Thoracic aorta (tissue), 2 donors: ENCODE measurements around the gene GBF1. TPM values are rescaled to one million over a fixed set of nuclear protein-coding genes. Genes with fewer than 3 reads are reported as not detected.

ENCODE experiments used
- ATAC-seq: fragments of 150-250 bp; one replicate; pipeline ENCODE4 v1.8.0; 2017; ENCODE audit warnings: low read depth; ENCODE audit not compliant: insufficient number of reproducible peaks, low FRiP score
- DNase-seq: peaks from one replicate; pipeline ENCODE4 v3.0.0-alpha.2; 2020; ENCODE audit warnings: low spot score
- H3K27ac ChIP-seq, 2 donors: fragments of 200-600 bp; sonication (generic); 1 replicate in 1 of 2; 2 replicates in 1 of 2; pipeline ENCODE4 v1.5.1; 2016; ENCODE audit warnings: mild to moderate bottlenecking in 2 of 2, moderate library complexity in 2 of 2
- H3K27me3 ChIP-seq: fragments of 200-600 bp; sonication (generic); replicated peaks from 2 replicates; pipeline ENCODE4 v1.6.0; 2016; ENCODE audit warnings: mild to moderate bottlenecking; ENCODE audit not compliant: insufficient read depth
- H3K36me3 ChIP-seq: fragments of 200-600 bp; sonication (generic); one replicate; pipeline ENCODE4 v1.5.1; 2016
- H3K4me1 ChIP-seq, 2 donors: fragments of 200-600 bp; sonication (generic); 1 replicate in 1 of 2; 2 replicates in 1 of 2; pipeline versions ENCODE4 v1.5.1 to v1.6.0; 2016; ENCODE audit warnings: low read depth in 2 of 2, mild to moderate bottlenecking in 1 of 2; ENCODE audit not compliant: control insufficient read depth in 1 of 2
- H3K4me3 ChIP-seq: fragments of 200-600 bp; sonication (generic); 2 replicates; pipeline ENCODE4 v1.5.1; 2016; ENCODE audit warnings: mild to moderate bottlenecking
- H3K9me3 ChIP-seq: fragments of 200-600 bp; sonication (generic); 2 replicates; pipeline ENCODE4 v1.5.1; 2016
- CTCF ChIP-seq: fragments of 200-600 bp; sonication (generic); IDR thresholded peaks from one replicate; pipeline ENCODE4 v1.5.1; 2019; ENCODE audit warnings: antibody characterized with exemption
- total RNA-seq, 2 donors: library from RNA; depleted of rRNA; stranded (reverse); fragments of >200 nt; gene quantifications; one replicate each; pipeline versions ENCODE4 v1.1.0 to v1.2.3, GENCODE V29; 2016

Gene GBF1
- total RNA-seq, 2 donors from 2014 or later, result 38.1 to 44.9 TPM

- Histone ChIP-seq H3K27me3 (no peaks in the 10 kb centered on the region), H3K4me3 (no peak overlapping the region), H3K9me3 (no peaks in the 10 kb centered on the region), H3K36me3 (peaks cover 16% of the 10 kb centered on the region), H3K4me1 (peaks cover 11 to 18% of the 10 kb centered on the region in 2 donors), H3K27ac (no peak overlapping the region)
- no peak for ATAC-seq
- no peak for DNase-seq
- no peak for TF ChIP-seq CTCF
Measured at GRCh38 chr10:102425444-102425843, 180.1 kb downstream of the GBF1 start.

GRCh38 chr10:102426803-102427287 lies 181.5 kb downstream of the GBF1 start:
- Histone ChIP-seq H3K9me3 (no peaks in the 10 kb centered on the region), H3K4me1 (peaks cover 16 to 26% of the 10 kb centered on the region in 2 donors), H3K4me3 (no peak overlapping the region), H3K27me3 (no peaks in the 10 kb centered on the region), H3K27ac (no peak overlapping the region), H3K36me3 (peaks cover 16% of the 10 kb centered on the region)
- TF ChIP-seq CTCF, result no peak
- no peak for ATAC-seq
- DNase-seq, result no peak

DNA sequence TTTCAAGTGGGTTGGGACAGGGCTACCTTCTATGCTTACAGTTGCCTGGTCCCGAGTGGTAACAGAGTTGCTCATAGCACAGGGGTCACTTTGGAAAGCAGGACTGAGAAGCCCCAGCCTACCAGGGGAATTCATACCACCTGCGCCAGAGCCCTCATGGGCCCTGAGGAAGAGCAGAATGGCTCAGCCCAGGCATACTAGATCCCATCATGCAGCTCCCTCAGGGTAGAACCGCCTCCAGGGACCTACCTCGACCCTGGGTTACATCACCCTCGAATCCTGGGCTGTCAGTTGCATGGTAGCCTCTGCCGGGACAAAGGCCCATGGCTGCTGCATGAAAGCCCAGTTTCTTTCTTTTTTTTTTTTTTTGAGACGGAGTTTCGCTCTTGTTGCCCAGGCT lies 184.1 kb downstream of the GBF1 start:
- Histone ChIP-seq H3K36me3 (peaks cover 4% of the 10 kb centered on the region), H3K27ac (no peak overlapping the region), H3K9me3 (no peaks in the 10 kb centered on the region), H3K4me1 (peaks cover 11 to 19% of the 10 kb centered on the region in 2 donors), H3K27me3 (no peaks in the 10 kb centered on the region), H3K4me3 (no peak overlapping the region)
- TF ChIP-seq CTCF, result no peak
- ATAC-seq, result no peak
- DNase-seq, result no peak

- peak overlapping the region; percentile 97 for H3K4me3 ChIP-seq
- no peaks in the 10 kb centered on the region for H3K9me3 ChIP-seq
- ATAC-seq, result no peak
- no peaks in the 10 kb centered on the region for H3K27me3 ChIP-seq
- DNase-seq, result no peak
- peaks cover 16 to 29% of the 10 kb centered on the region in 2 donors for H3K4me1 ChIP-seq
- H3K36me3 ChIP-seq, result no peaks in the 10 kb centered on the region
- TF ChIP-seq CTCF, result no peak
- H3K27ac ChIP-seq, result peak overlapping the region; percentile 56 to 72
Measured at GRCh38 chr10:102431452-102432124, 186.3 kb downstream of the GBF1 start.

Other genes with a start within 250 kb of the GBF1 start
- 10 to 100 TPM; 21.1 TPM for gene ARMH3, start 189.4 kb upstream of the GBF1 start, total RNA-seq
- gene HPS6, start 180.2 kb upstream of the GBF1 start, total RNA-seq, result 10 to 100 TPM; 21.8 to 22.3 TPM
- 10 to 100 TPM; 49.3 to 49.8 TPM for gene LDB1, start 125.2 kb upstream of the GBF1 start, total RNA-seq
- 10 to 100 TPM; 18.0 to 56.4 TPM for gene PPRC1, start 112.5 kb upstream of the GBF1 start, total RNA-seq
- gene NOLC1, start 93.1 kb upstream of the GBF1 start, total RNA-seq, result 100 to 1,000 TPM in 1 of 2 donors, 10 to 100 TPM in 1; 34.1 to 104 TPM
- not detected for gene ELOVL3, start 19.2 kb upstream of the GBF1 start, total RNA-seq
- not detected for gene PITX3, start 4.0 kb upstream of the GBF1 start, total RNA-seq
- 10 to 100 TPM; 26.8 to 40.9 TPM for gene NFKB2, start 150.2 kb downstream of the GBF1 start, total RNA-seq
- under 1 TPM in 1 of 2 donors, not detected in 1; 0.21 TPM for gene PSD, start 173.3 kb downstream of the GBF1 start, total RNA-seq
- 10 to 100 TPM; 19.8 to 24.0 TPM for gene FBXL15, start 175.3 kb downstream of the GBF1 start, total RNA-seq
- 10 to 100 TPM; 40.8 to 53.2 TPM for gene CUEDC2, start 187.0 kb downstream of the GBF1 start, total RNA-seq
- not detected for gene C10orf95, start 206.0 kb downstream of the GBF1 start, total RNA-seq